ENCODE data around the gene ADAMTS2. TPM values are rescaled to one million over a fixed set of nuclear protein-coding genes. Genes with fewer than 3 reads are reported as not detected.

The ADAMTS2 gene
- total RNA-seq, result not detected in 2 replicates

DNA sequence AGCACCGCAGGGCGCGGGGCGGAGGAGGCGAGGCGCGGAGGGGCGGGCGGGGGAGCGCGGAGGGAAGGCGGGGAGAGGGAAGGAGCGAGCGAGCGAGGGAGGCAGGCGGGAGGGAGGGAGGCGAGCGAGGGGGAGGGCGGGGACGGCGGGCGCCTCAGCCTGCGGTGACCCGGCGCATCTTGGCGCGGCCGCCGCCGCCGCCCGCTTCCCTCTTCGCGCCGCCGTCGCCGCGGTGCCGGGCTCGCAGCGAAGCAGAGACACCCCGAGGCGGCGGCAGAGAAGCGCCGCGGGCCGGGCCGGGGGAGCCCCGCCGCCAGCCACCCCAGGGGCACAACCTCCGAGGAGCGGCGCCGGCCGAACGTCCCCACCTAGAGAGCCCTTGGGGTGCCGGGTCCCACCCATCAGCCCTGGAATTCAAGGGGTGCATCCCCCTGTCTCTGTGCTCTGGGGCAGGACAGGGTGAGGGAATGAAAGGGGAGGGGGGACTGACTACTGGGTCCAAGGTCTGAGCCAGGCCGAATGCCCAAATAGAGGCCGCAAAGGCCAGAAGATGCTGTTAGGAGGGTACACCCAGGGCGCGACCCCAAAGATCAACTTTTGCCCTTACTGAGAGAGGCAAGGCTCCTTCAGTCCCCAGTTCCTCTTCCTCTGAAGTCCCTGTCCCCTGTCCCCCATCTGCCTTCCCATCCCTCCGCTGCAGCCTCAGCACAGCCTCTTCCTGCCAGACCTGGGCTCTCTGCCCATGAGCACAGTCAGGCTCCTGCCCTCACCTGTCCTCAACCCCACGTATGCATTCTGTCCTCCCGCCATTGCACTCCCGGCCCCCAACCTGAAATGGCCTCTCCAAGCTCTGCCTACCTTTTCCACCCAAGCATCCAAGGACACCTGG lies at the start of gene ADAMTS2:
Gene ADAMTS2 (minus strand): TSS at position 29 of the 889 bp plus-strand sequence. CDS start 133 bp downstream, outside the sequence.
- intact Hi-C loops (cut with micrococcal nuclease), result no loop called here

DNA sequence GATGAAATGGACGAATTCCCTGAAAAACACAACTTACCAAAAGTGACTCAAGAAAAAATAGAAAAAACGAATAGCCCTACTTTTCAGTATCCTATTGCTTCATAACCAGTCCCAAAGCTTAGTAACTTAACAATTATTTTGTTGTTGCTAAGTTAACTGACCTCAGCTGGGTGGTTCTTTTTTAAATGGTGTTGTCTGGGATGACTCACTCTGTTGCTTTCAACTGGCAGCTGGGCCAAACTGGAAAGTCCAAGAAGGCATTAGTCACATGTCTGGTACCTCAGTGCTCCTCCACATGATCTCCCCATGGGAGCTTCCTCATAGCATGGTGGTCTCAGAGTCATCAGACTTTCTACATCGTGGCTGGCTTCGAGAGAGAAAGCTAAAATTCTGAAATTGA lies 47.8 kb upstream of the ADAMTS2 start:
- intact Hi-C loops (cut with micrococcal nuclease), result no loop called here

DNA sequence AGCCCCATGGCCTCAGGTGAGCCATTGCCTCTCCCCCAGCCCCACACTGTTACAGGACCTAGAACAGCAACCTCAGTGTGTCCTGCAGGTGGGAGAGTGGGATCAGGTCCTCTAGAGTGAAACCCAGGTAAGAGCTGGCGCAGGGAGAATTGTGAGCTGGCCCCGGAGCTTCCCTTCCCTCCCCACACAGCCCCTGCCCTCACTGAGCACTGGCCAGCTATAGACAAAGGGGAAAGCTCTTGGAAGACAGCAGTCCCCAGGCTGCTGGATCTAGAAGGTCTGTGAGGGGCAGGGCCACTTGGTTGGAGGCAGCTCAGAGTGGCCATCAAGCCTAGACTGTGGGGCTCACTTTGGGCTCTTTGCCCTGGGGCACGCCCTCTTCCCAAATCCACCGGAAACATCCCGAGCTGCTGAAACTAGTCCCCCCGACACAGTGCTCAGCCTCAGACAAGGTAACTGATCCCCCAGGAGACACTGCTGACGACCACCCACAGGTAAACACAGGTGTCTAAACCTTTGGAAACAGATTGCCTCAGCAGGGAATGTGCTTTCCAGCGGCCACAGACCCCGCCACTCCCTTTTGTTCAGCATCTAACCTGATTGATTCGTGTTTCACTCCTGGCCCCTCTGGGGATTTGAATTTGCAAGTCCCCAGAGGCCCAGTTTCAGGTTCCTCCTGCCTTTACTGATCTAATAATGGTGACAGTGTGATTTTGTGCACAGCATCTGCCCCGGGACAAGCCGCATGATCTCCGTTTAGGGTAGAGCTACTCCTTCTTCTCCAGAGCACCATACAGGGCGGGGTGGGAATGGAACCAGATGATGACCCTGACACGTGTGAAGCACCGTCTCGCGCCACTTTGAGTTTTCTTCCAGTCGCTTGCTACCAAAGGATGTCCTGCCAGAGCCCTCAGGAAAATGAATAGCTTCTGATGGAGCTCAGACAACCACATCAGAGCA lies 42.2 kb upstream of the ADAMTS2 start:
- intact Hi-C loops (cut with micrococcal nuclease), result no loop called here

DNA sequence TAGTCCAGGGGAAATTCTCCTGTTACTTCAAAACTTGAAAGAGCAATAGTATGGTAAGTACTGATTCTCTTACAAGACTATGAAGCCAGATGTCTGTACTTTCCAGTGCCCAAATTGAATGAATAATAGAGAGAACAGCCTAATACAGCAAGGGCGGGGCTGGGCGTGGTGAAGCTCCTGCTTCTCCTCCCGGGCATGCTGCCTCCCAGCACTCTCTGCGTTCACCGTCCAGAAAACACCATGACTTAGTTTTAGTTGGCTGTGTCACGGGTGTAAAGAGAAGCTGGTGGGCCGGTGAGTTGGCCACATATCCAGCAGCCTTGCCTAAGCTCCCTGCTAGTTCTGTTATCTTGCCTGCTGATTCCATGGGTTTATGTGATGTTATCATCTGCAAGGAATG lies 40.7 kb upstream of the ADAMTS2 start:
- intact Hi-C loops (cut with micrococcal nuclease), result no loop called here

DNA sequence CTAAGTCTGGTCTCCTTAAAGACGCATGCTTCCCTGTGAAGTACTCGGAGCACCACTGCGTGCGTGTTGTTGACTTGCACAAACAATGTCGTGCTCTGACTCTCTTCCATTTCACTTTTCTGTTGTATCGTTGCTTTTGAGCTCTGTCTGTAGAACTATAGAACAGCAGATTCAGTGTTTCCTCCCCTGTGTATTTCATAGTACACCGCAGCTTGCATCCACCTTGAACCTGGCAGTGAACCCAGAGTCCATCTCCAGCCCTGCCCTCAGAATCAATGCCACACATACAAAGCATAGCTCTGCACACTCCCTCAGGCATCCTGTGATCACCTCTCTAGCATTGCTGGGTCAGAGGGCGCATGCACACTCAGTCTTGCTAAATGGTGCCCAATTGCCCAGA lies 37.2 kb upstream of the ADAMTS2 start:
- intact Hi-C loops (cut with micrococcal nuclease), result no loop called here

DNA sequence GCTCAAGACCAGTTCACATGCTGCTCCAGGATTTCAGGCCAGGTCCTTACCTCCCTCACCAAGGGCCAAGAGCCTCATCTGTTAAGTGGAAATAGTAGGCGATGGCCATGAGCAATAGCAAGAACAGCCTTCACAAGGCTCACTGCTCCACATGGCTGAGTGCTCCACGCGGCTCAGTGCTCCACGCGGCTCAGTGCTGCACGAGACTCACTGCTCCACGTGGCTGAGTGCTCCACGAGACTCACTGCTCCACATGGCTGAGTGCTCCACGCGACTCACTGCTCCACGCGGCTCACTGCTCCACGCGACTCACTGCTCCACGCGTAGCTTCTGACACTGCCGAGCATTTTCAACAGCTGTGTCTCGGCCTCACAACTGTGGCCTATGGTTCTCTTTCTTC lies 36.4 kb upstream of the ADAMTS2 start:
- intact Hi-C loops (cut with micrococcal nuclease), result no loop called here

DNA sequence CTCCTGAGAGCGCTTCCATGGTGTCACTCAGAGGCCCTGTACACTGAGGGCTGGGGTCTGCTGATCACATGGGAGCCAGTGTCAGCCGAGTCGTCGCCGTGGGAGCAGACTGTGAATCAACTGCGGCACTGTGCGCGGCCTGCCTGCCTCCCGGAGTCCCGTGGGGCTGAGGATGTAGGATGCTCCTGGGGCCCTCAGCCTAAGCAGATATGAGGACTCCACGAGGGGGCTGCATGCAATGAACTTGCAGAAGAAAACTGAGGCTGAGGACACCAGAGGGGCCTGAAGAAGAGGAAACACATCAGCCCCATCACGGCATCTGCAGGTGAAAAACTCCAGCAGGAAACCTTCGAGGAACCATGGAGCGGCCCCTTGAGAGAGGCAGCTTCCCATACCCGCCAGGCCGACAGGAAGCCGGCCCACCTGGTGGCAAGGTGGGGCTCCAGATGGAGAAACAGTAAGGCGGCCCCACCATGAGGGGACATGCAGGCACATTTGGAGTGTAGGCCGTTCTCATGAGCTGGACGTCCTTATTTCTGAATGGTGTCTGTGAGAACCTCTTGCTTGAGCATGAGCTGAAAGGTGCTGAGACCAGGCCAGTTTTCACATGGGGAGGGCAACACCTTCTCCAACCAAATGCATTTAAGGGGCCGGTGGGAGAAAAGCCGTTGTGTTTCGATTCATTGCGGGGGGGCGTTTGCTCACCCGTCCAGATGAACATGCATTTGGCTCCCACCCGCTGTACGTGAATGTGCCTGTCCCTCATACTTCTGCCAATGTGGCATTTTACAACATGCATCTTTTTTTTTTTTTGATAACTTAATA lies 35.2 kb upstream of the ADAMTS2 start:
- intact Hi-C loops (cut with micrococcal nuclease), result no loop called here

DNA sequence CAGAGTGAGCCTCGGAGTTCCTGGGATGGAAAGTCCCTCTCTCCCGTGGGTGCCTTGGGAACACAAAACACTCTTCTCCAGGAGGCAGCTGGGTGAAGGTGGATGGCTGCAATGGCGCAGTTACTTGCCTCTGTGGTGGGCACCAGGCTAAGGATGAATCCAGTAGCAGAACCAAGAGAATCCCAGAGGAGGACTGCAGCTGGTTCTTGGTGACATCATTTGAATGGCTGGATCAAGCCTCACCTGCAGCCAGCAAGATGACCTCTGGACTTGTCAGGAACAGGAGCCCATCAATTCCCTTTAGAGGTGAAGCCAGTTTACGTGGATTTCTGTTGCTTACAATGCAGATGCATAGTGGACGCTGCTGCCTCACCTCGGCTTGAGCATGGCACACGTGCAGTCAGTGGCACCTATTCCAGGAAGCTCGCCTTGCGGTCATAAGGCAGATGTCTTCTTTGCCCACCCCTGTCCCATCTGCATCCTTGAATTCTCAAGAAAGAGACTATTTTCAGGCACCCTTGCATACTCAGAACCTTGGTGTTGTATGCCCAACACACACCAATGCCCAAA lies 34.1 kb upstream of the ADAMTS2 start:
- intact Hi-C loops (cut with micrococcal nuclease), result no loop called here

DNA sequence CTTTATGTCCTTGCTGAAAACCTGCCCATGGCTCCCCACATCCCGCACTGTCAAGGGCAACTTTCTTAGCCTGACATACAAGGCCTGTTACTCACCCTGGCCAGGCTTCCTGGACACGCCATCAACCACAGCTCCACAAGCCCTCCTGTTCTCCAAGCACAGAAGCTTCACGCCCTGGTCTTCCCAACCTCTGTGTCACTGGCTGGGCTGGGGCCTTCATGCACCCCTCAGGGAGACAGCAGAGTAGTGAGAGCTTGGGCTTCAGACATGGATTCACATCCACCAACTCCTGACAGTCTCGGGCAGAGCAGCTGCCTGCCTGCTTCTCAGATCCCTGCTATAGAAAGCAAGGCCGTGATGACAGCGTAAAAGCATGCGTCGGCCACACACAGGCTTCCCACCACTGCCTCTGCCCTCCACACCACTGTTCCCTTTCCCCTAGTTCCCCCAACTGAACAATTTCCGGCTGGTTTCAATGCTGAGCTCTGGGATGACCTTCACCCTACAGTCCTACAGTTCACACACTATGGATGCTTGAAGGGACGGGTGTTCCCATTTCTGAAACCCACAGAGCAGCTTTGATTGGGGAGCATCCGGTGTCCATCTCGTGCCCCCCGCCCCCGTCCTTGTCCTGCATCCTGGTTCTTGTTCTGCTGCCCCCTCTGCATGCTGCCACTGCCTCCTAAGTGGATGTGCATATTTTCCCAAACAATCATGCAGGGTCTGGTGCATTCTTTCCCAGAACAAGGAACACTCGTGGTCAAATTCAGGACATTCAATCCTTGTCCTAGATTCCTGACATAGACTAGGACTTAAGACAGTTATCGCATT lies 33.4 kb upstream of the ADAMTS2 start:
- intact Hi-C loops (cut with micrococcal nuclease), result no loop called here

DNA sequence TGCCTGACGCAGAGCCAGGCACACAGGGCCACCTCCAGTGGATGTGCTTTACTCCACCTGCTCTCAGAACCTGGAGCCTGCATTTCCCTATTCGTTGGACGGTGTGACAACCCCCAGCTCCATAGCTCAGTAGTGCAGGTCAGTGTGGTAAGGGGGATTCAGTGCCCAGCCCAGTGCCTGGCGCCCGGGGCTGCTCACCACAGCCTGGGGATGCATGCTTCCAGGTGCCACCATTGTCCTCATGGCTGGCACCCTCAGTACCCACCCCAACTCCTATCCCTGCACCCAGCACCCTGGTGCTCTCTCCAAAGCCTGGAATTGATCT lies 32.8 kb upstream of the ADAMTS2 start:
- intact Hi-C loops (cut with micrococcal nuclease), result no loop called here

DNA sequence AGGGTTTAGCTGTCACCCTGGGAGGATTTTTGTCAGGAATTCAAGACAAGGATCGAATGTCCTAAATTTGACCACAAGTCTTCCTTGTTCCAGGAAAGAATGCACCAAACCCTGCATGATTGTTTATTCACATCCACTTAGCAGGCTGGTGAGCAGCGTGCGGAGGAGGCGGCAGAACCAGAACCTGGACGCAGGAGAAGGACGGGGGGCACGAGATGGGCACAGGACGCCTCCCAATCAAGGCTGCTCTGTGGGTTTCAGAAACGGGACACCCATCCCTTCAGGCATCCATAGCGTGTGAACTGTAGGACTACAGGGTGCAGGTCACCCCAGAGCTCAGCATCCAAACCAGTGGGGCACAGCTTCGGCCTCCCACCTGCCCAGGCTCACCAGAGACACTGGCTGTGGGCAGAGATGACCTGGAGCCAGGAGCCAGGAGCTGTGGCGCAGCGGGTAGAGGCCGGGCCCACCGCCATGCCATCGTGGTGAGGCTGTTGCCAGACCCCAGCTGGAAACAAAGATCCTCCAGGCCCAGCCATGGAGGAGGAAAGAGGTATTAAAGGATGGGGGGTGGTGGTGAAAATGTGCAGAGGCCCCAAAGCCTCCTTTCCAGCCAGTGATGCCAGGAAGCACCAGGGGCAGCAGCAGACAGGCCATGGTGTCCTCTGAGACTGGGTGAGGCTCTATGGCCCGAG lies 32.3 kb upstream of the ADAMTS2 start:
- intact Hi-C loops (cut with micrococcal nuclease), result no loop called here

DNA sequence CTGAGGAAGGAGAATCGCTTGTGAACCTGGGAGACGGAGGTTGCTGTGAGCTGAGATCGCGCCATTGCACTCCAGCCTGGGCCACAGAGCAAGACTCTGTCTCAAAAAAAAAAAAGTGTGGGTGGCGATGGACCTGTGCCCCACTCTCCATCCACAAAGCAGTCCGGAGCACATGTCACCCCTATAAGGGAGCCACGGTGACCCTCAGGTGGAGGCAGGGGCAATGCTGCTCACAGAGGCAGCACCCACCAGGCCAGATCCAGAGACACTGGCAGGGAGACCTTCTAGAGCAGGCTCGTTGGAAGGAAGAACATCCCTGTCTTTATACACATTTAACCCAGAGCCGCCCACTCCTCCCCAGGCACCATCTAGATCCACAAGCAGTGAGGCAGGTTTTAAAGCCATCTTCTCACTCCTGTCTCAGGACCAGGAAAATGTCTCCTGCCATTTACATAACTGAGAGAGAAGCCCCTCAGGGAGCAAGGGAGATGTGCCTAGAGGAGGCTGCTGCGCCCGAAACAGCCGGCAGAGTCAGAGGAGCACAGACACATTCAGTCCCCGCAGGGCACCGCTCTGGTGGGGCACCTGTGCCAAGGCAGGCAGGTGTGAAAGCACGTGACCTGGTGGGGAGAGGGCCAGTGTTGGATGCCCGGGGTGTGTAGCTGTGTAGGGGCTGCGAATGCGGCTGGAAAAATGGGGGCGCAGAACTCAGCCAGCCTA lies 31.6 kb upstream of the ADAMTS2 start:
- intact Hi-C loops (cut with micrococcal nuclease), result no loop called here

DNA sequence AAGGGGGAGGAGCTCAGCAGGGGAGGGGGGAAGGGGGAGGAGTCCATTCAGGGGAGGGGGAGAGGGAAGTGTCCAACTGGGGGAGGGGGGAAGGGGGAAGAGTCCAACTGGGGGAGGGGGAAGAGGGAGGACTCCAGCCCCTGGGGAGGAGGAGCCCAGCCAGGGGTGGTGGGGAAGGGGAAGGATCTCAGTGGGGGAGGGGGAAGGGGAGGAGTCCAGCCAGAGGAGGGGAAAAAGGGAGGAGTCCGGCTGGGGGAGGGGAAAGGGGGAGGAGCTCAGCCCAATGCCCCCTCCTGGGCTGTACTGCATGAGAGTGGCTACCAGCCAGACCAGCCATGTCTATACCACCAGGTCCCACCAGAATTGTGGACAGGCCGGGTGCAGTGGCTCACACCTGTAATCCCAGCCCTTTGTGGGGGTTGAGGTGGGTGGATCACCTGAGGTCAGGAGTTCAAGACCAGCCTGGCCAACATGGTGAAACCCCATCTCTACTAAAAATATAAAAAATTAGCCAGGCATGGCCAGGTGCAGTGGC lies 30.6 kb upstream of the ADAMTS2 start:
- intact Hi-C loops (cut with micrococcal nuclease), result no loop called here

DNA sequence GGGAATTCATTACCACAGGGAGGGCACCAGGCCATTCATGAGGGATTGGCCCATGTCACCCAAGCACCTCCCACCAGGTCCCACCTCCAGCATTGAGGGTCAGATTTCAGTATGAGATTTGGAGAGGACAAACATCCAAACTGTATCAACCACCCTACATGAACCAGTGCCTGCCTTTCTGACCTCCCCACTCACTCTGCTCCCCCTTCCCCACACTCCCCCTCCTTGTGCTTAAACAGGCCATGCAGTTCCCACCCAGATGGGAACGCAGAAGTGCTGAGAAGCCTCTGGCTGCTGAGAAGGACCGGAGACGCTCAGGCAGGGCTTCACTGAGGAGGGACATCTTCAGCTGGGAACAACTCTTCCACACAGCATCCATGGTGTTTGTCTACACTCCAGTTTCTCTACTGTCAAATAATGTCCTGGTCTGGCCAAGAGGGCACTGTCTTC lies 30.0 kb upstream of the ADAMTS2 start:
- intact Hi-C loops (cut with micrococcal nuclease), result no loop called here

DNA sequence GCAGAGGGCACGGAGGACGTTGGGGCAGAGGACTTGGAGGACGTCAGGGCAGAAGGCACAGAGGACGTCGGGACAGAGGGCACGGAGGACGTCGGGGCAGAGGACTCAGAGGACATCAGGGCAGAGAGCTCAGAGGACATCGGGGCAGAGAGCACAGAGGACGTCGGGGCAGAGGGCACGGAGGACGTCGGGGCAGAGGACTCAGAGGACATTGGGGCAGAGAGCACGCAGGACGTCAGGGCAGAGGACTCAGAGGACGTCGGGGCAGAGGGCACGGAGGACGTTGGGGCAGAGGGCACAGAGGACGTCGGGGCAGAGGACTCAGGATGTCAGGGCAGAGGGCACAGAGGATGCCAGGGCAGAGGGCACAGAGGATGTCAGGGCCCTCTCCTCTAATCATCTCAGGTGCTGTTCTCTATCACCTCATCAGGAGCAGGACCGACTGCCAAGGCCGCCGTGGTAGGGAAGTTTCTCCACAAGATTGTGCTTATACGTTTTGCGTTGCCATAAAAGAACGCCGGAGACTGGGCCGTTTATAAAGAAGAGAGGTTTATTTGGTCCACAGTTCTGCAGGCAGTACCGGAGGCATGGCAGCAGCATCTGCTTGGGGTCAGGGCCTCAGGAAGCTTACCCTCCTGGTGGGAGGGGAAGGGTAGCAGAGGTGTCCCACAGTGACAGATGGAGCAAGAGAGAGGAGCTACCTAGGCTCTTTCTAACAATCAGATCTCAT lies 29.4 kb upstream of the ADAMTS2 start:
- intact Hi-C loops (cut with micrococcal nuclease), result no loop called here

DNA sequence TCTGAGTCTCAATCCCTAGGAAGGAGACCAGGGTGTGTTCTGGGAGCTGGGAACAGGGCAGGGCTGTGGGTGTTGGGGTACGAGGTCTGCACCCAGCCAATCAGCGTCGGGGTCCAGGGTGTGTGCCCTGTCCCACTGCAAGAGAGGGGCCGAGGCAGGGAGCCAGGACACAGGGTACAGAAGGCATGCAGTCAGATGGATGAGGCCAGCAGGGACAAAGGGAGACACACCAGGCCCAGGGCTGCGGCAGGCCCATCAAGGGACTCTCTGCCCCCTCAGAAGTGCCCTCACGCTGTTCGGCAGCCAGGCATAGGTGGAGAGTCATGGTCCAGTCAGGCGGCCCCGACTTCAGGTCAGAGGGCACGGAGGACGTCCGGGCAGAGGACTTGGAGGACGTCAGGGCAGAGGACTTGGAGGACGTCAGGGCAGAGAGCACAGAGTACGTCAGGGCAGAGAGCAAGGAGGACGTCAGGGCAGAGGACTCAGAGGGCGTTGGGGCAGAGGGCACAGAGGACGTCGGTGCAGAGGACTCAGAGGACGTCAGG lies 28.8 kb upstream of the ADAMTS2 start:
- intact Hi-C loops (cut with micrococcal nuclease), result no loop called here

DNA sequence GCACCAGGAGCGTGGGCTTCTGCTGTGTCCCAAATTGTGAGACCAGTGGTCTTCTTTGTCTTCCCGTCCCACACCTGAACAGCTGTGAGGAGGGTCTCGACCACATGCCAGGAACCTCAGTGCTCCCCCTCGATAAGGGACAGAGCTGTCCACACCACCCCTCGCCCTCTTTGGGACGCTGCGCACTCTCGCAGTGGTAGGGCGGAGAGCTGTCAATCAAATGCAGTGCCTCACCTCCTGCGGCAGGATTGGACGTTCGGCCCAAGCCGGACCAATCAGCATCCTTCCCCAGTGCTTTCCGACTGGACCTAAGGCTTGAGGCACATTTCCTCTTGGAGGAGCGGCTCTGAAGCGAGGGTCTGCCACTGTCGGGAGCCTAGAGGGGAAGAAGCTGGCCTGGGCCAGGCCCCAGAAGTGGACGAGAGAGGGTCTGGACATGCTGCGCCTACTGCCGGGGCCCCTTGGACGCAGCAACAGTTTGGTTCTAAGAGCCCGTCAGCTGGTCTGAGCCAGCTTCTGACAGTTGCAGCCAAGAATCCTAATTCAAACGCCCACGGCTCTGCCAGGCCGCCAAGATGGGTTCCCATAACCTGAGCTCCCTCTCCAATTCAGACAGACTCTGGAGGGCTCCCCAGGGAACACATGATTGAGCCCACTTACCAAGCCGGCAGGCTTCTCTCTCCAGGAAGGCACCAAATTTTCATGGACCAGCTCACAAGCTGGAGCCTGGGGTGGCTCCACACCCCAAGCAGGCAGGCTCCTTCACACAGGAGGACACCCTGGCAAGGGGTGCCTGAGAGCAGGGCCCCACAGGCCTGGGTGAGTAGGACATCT lies 28.1 kb upstream of the ADAMTS2 start:
- intact Hi-C loops (cut with micrococcal nuclease), result no loop called here
